ENCODE measurements around the gene FHIT.

Gene FHIT

DNA sequence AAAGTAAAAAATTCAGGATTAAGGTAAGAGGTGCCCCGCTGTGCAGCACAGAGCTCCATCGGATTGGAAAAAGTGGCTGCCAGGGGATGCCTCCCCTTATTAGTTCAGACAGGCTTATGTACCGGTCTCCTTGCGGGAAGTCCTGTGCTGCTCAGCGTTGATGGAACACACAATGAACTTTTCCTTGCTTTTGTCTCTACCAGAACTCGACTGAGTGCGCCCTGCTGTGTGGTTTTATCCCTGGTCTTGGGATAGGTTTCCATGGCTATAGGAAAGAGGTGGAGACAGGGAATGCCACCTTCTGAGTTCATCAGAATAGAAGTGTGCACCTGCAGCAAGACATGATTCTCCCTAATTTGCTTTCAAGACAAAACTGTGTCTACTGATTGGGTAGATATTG lies 1455.5 kb downstream of the FHIT start:
- DNase-seq, result no peak

DNA sequence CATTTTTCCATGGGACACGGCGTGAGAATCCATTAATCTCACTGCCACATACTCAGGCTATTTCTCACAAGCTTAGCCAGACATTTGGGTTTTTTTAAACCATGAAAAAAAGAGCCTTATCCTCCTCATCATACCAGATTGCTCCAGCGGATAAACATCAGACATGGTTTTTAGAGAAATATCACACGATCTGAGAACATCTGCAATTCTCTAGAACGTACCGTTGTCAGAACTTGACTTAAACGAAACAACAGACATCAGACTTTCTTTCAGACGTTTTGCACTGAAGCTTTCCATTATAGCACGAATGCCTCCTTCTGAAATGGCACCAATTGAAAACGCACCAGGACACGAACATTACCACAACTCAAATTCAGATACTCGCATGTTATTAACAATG lies 1457.3 kb downstream of the FHIT start:
- no peak for DNase-seq

DNA sequence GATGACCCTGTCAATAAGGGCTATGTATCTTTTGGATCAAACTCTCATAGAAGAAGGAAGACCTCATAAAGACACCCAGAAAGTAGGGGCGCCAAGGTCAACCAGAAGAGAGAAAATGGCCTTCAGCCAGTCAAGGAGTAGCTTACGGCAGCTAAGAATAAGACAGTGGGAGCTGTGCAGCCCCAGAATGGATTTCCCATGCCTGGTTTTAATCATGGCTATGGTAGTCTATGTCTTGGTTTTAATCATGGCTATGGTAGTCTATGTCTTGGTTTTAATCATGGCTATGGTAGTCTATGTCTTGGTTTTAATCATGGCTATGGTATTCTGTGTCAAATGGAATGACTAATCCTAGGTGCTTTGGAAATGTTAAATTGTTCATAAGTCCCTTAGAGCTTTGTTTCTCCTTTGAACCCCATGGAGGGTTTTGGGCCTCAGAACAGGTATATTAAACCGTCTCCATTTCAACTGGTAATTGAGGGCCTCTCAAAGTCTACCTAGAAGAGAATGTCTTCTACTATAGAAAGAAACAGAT lies 1459.4 kb downstream of the FHIT start:
- no peak for DNase-seq

DNA sequence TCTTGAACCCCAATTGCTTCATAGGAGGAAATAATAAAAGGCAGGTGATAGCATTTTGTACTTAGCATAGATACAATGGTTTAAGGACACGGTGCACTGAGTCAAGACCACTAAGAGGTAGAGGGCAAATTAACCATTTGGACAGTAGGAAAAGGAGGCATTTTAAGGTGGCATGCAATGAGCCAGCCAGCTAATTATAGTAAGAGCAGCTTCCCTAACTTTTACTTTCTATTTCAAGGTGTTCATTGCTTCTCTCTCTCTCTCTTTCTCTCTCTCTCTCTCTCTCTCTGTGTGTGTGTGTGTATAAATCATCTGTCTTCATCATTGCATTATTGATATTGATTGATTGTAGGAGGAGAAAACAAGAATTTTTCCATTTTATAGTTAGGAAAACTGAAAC lies 1461.0 kb downstream of the FHIT start:
- no peak for DNase-seq

DNA sequence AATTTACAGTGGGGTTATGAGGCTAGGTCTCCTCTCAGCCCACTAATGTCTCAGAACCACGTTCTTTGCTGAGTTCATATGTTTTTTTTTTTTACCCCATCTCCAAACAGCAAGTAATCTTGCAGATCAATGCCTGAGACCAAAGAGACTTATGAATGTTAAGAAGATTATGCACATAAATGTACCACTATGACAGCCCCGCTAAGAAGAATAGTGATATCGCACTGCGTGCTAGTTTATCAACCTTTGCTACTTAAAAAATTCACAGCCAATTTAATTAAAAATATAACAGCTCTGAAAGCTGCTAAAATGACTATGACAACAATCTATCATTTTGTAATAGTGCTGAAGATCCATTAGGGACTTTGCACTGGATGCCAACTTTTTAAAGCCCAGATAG lies 1462.5 kb downstream of the FHIT start:
- DNase-seq, result no peak

DNA sequence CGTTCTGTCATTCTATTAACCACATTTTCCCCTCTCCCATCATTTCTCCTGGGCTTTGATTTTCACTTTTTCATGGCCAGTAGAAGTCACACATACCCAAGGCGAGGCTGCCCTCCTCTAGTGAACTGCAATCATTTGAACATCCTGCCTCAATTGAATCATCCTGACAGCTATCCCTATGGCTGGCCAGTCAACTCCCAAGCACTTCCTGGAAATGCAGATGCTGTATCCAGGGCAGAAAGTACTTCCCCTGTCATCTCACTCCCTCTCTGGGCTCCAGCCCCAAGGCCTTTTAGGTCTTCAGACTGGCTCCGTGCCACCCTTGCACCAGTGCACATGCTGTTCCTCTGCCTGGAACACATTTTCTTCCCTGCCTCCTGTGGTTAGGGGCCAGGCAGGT lies 1463.1 kb downstream of the FHIT start:
- DNase-seq, result no peak

DNA sequence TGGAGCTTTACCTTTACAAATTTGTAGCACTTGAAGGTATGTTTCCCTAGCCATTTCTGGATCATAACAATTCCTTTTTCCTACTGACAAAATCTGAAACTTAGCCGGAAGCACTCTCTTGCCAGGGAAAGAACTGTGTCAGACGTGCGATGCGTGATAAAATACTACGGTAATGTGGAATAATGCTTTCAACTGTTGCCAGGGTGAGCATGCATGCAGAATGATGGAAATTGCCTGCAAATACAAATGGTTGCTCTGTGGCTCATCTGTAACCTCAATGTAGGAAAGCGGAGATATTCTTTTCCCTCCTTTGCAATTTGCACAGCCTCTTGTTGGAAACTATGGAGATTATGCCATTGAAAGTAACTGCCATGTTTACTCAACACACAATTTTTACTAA lies 1464.9 kb downstream of the FHIT start:
- DNase-seq, result no peak

DNA sequence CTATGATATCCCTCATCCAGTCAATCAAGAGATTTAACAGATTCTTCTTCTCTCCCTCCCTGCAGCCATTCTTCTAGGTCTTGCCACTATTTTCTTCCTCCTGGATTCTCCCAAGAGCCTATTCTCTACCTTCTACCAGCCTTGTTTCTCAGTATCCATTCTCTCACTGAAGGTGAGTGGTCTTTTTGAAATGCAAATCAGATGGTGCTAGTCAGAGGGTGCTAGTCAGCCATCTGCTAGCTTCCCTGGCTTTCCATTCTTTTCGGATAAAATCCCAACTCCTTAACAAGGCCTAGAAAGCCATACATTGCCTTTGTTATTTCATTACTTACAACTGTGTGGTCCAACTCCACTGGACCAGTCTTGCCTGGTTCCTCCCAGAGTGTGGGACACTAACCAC lies 1467.1 kb downstream of the FHIT start:
- DNase-seq, result no peak

DNA sequence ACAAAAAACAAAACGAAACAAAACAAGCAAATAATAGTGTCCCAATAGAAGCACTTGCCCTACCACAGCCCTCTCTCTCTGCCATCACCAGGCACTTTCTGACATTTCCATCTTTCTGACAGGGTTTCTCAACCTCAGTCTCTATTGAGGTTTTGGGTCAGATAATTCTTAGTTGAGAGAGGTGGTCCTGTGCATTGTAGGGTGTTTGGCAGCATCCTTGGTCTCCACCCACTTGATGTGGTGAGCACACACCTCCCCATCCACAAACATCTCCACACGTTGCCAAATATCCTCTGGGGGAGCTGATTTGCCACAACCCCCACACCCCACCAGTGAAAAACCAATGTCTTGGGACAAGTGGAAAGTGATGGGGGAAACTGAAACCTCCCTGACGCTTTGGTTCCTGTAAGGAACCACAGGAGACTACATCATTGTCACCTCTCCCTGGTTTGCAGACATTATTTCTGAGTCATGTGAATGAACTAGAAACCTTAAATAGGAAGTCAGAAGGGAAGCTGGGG lies 1467.7 kb downstream of the FHIT start:
- DNase-seq, result no peak

DNA sequence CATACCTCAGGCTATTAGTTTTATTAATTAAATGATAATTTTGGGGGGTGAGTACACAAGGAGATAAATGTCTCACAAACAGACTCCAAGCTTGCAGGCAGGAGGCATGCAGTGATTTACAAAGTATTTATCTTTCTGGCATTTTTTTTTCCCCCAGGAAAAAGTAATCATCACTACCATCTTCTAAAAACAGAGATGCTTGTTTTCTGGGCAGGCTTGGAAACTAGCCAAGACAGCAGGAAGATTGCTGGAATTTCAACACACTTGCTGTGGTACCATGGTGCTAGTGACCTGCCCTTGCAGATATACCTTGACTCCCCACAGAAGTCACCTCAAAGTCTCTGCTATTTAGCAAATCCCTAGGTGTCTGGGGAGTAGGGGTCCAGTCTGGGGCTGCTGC lies 1468.6 kb downstream of the FHIT start:
- no peak for DNase-seq

DNA sequence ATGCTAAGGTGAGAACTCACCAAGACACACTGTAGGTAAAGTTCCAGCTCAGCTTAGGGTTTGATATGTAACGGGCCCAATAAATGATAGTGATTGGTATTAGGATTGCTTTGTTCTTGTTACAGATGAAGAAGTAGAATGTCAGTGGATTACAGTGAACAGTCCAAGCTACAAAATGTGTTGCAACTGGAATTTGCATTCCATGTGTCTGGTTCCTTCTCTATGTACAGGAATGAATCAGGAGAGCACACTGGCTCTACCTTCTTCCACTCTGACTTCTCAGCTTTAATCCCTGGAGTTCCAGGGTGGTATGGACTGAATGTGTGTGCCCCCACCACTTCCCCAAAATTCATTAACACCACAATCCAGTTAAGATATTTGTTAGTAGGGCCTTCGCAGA lies 1471.0 kb downstream of the FHIT start:
- DNase-seq, result no peak

DNA sequence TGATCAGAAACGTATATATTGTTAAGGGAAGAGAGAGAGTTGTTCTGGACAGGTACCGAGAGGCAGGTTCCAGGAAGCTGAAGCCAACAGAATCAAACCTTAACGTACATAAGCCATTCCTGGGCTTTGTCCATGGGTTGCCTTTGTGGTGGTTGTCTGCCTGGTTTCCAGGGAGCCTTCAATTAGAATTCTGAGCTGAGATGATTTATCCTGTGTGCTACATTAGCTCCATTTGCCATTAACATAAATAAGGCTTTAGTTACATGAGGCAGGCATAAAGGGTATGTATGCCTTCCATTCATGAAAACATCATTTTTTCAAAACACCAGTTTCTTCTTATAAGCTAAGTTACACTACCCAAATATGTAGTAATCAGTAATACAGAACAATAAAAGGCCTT lies 1472.0 kb downstream of the FHIT start:
- DNase-seq, result no peak

DNA sequence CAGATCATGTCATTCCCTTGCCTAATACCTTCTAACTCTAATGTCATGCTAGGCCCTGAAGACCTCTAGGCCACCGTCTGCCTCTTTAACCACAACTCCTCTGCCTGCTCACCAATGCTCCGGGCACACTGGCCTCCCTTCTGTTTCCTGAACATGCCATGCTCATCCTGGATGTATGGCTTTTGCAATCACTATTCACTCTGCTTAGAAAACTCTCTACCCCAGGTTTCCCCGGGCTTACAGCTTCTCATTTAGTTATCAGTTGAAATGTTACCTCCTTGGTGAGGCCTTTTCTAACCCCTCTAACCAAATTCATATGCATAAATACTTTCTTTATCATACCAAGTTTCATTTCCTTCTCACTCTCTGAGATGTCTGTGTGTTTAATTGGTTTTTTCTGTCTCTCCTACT lies 1473.6 kb downstream of the FHIT start:
- DNase-seq, result no peak

DNA sequence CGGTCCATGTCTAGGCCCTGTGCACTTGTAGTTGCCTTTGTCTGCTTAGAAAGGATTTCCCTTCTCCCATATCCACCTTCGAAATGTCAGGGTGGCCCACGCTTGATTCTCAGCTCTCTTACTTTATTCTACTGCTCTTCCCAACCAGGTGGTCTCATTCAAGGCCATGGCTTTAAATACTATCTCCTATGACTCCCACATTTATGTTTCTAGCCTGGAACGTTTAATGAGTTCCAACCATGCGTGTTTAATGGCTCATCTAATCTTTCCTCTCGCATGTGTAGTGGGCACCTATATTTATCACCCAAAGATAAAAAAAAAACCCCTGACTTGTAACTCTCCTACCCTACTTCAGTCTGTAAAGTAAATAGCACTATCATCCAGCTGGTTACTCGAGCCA lies 1474.2 kb downstream of the FHIT start:
- DNase-seq, result no peak

DNA sequence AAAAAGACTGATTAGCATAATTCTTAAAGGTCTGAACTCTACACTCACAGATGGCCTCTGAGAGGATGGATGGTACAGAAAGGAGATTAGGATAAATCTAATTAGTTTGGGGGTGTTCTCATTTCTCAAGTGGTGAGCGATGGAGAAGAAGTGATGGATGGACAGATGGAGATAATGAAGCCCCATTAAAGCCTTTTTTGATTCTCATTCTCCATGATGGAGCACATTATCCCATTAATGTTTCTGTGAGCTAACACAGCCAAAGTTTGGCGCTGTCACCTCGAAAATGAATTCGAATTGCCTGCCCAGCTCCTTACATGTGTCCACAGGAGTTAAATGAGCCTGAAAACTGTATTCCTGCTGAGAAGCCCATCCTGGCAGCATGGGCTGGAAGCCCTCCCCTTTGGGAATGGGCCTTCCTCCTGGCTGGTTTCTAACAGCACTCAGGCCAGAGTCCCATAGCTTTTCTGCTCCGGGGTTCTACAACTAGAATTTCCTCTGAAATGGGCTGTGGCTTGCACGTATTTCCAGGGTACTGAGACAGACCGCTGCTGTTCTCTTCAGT lies 1475.4 kb downstream of the FHIT start:
- DNase-seq, result no peak

DNA sequence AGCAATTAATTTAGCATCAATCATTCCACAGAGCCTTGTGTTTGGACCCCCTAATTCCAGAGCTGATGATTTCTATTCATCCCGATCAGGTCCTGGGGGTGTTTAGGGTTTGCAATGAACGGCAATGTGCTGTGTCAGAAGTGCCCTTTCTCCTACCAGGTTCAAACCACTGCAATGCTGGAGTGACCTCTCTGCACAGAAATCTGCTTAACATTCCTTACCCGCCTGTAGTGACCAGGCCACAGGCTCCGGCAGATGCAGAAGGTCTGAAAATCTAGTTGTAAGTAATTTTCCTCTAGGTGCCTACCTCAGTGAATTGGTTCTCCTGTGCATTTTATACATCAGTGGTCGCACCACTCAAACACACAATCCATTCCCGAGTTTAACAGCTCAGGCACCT lies 1476.1 kb downstream of the FHIT start:
- DNase-seq, result no peak

DNA sequence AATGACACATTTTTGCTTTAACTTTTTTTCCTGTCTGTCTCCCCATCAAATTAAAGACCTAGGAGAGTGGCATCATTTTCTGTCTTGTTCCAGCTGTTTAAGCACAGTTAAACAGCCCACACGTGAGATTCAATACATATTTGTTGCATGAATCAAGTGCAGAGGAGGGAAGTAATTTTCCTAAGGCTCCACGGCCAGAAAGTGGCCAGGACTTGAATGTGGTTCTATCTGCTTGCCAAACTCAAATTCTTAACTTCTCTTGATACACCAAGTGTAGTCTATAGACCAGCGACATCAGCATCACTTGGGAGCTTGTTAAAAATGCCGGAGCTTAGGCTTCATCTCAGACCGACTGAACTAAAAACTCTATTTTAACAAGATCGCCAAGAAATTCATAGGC lies 1476.6 kb downstream of the FHIT start:
- no peak for DNase-seq

DNA sequence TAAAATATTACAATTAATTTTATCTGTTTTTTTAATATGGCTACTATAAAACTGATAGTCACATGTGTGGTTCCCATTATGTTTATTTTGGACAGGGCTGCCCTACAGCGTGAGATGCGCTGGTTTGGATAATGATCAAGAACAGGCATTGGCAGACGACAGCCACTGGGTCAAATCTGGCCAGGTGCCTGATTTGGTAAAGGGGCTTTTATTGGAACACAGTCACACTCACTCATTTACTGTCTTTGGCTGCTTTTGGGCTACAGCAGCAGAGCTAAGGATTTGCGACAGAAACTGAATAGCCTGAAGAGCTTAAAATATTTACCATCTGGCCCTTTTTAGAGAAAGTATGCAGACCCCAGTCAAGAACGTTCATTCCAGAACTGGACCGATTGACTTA lies 1477.3 kb downstream of the FHIT start:
- no peak for DNase-seq

DNA sequence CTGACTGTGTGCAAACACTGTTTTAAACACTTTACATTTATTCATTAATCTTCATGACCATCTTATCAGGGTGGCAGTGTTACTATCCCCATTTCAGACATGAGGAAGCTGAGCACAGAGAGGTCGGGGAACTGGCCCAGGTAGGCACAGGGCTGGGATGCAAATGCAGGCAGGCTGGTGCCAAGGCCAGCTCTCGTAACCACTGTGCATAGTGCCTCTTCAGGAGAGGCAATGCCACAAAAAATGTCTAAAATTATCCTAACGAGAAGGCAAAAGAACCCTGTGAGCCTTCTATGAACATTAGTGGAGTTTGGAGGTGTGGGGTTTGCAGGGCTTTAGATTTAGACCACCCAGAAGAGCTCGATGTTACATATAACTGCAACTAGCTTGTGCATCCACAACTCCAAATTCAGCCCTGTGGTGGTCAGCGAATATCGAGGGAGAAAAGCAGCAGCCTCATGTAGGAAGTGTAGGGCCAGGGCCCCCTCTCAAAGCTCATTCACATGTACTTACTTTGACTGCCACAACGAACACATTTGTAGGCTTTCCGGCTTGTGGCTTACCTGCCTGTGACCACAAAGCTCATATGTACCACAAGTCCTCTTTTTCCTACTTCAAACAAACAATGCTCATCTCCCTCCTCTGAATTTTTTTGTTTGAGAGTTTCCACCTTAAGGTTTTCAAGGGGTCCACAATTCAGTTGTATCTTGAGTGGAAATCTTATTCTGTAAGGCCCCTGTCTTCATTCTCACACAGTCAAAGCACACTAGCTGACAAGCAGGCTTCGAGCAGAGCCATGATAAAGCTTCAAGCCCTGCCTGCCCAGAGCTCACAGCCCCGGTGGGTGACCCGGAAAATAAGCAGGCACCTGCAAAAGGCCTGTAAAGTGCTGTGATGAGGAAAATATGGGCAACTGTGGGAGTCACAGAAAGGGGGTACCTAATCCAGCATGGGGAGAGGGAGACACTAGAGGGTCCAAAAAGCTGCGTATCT lies 1478.5 kb downstream of the FHIT start:
- peak in 2 of 4 experiments; percentile 4 to 21 for DNase-seq

DNA sequence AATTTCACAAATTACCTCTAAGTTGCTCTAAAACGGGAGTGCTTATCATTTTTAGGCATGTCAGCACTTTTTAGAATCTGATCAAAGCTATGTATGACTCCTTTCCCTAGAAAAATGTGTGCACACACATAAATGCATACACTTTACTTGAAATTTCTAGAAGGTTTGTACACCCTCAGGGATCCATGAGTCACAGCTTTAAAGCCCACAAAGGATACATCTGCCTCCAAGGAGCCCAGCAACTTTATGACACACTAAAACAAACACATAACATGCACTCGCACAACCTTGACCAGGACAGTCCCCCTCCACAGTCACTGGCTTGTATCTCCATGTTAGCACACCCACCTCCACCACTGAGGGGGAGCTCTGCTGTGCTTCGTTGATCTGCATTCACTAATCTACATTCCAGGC lies 1479.5 kb downstream of the FHIT start:
- DNase-seq, result no peak

DNA sequence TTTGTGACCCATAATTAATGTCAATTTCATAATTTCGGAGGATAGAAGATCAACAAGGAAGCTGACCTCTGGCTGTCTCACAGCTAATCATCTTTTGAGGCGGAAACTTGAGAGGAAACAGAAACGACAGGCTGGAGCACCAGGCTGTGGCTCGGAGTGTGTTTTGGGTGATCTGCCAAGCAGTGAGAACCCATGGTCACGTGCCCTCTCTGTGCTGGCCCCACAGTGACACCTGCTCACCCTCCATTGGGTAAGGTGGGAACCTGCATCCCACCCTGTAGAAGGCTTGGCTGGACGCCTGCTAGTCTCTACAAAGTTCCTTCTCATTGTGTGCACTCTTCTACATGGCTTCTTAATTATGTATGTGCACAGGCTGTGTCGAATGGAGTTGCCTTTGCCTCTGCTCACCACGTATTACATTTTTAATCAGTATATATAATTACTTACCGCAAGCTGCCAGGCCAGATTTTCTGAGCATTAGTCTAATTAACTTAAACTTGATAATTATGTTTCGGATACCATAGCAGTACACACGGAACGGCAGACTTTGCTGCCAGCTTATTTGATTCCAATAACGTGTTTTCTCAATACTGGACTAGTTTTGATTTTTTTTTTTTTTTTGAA lies 1482.0 kb downstream of the FHIT start:
- no peak for DNase-seq

DNA sequence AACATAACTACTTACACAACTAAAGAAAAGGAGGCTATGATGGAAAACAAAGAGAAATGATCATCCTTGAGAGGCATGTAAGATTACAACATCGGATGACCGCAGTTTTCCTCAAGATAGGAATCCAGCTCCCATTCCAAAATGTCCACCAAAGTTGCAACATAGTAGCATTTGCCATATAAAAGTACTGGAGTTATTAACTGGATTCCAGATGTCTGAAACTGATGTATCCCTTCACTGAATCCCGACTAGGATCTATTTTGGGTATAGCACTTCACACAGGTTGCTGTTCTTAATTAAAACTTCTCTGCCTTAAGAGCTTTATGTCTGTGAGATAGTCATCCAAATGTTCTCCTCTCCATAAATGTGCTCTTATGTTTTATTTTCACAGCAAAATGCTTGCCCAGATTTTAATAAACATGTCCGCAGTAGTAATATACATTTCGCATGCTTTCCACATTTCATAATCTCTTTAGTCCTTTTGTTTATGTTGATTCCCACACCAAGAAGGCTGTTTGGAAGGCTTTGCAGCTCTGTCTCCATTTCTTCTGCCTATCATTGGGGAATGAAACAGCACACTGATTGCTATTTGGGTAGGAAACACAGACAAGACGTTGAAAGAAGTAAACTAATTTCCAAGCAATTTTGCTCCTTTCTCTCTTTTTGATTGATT lies 1484.9 kb downstream of the FHIT start:
- no peak for DNase-seq

DNA sequence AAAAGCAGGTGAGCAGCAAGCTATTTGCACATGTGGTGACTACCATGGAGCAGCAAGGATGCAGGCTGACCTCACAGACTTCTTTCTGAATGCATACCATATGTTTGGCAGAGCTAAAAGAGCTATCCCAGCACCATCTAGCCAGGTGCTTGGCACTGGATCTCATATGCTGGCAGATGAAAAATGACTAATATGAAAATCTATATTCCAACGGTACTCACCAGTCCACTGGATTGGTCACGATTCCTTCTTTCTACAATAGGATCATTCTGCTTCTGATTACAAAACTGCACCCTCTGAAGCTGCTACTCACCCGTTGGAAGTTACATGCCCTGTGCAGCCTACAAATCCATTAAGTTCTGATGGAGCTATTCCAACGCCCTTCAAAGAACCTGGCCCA lies 1487.1 kb downstream of the FHIT start:
- DNase-seq, result no peak
